ENCODE data around the gene ERFE.
A peak's percentile ranks its signal among the peaks of the same experiment; 100 is the strongest.

The ERFE gene

GRCh38 chr2:238134393-238134785 lies 24.4 kb upstream of the ERFE start:
- no peak overlapping the region for H2AFZ ChIP-seq (ENCODE audit: low read length)
- H3K27me3 ChIP-seq (ENCODE audit: control insufficient read depth in 3 of 3, insufficient read depth in 3 of 3, low read depth in 1 of 3, low read length in 3 of 3) = peaks cover 0 to 11% (median 0%) of the 10 kb centered on the region in 3 experiments
- peak overlapping the region; percentile 80 for H3K18ac ChIP-seq (ENCODE audit: low read length)
- H3K4me3 ChIP-seq (ENCODE audit: low read length in 2 of 2) = no peak overlapping the region
- H2BK120ac ChIP-seq (ENCODE audit: low read depth, low read length) = no peak overlapping the region
- DNase-seq (ENCODE audit: low spot score) = no peak
- H3K4ac ChIP-seq (ENCODE audit: low read length) = no peak overlapping the region
- no CpG with 5 or more reads among the region's 11 CpGs for WGBS, 2 donors (ENCODE audit: extremely low coverage in 2 of 2, insufficient read length in 2 of 2, insufficient replicate concordance in 1 of 2)
- no peaks in the 10 kb centered on the region for H3K36me3 ChIP-seq (replicated peaks in 1 of 2; ENCODE audit: control insufficient read depth in 2 of 2, insufficient read depth in 2 of 2, low read length in 2 of 2)
- peak overlapping the region; percentile 63 for H2AK5ac ChIP-seq (ENCODE audit: low read depth, low read length)
- no peak overlapping the region for H3K27ac ChIP-seq (replicated peaks; ENCODE audit: low read length)
- no peak overlapping the region for H2BK12ac ChIP-seq (ENCODE audit: low read length)
- H4K91ac ChIP-seq (ENCODE audit: low read depth, low read length, poor library complexity) = no peak overlapping the region
- no peak overlapping the region for H3K4me2 ChIP-seq (ENCODE audit: insufficient read depth, low read length, poor library complexity, severe bottlenecking)
- peak overlapping the region; percentile 38 for H3K14ac ChIP-seq (ENCODE audit: low read length)
- peaks cover 6% of the 10 kb centered on the region for H3K79me1 ChIP-seq (ENCODE audit: low read depth, low read length)
- no peak overlapping the region for H3K9ac ChIP-seq (ENCODE audit: low read depth, low read length, poor library complexity)
- H2BK5ac ChIP-seq (ENCODE audit: low read length) = peak overlapping the region; percentile 66
- peak overlapping the region; percentile 49 for H2BK15ac ChIP-seq (ENCODE audit: low read length)
- H4K8ac ChIP-seq (ENCODE audit: low read depth, low read length) = no peak overlapping the region
- peaks cover 8 to 11% of the 10 kb centered on the region in 2 donors for H3K4me1 ChIP-seq (ENCODE audit: control insufficient read depth in 2 of 2, insufficient read depth in 1 of 2, low read depth in 1 of 2, low read length in 2 of 2)
- no peak overlapping the region for H3K23ac ChIP-seq (ENCODE audit: low read depth, low read length, poor library complexity)
- H3K9me3 ChIP-seq (replicated peaks in 1 of 2; ENCODE audit: control insufficient read depth in 2 of 2, insufficient read depth in 1 of 2, low read depth in 1 of 2, low read length in 2 of 2) = no peaks in the 10 kb centered on the region

GRCh38 chr2:238135601-238136150 lies 23.1 kb upstream of the ERFE start:
- WGBS, 2 donors (ENCODE audit: extremely low coverage in 2 of 2, insufficient read length in 2 of 2, insufficient replicate concordance in 1 of 2) = no CpG with 5 or more reads among the region's 15 CpGs
- Histone ChIP-seq H3K4me2 (ENCODE audit: insufficient read depth, low read length, poor library complexity, severe bottlenecking) (no peak overlapping the region), H2AK5ac (ENCODE audit: low read depth, low read length) (no peak overlapping the region)

GRCh38 chr2:238136820-238137537 lies 21.8 kb upstream of the ERFE start:
- WGBS, 2 donors (ENCODE audit: extremely low coverage in 2 of 2, insufficient read length in 2 of 2, insufficient replicate concordance in 1 of 2) = no CpG with 5 or more reads among the region's 14 CpGs
- Histone ChIP-seq H3K9ac (ENCODE audit: low read depth, low read length, poor library complexity) (no peak overlapping the region), H3K27me3 (ENCODE audit: control insufficient read depth in 3 of 3, insufficient read depth in 3 of 3, low read depth in 1 of 3, low read length in 3 of 3) (peaks cover 0 to 19% (median 0%) of the 10 kb centered on the region in 3 experiments), H3K14ac (ENCODE audit: low read length) (no peak overlapping the region), H3K23ac (ENCODE audit: low read depth, low read length, poor library complexity) (no peak overlapping the region), H3K79me1 (ENCODE audit: low read depth, low read length) (peaks cover 7% of the 10 kb centered on the region), H3K4me1 (ENCODE audit: control insufficient read depth in 2 of 2, insufficient read depth in 1 of 2, low read depth in 1 of 2, low read length in 2 of 2) (peaks cover 8 to 13% of the 10 kb centered on the region in 2 donors), H3K4me3 (ENCODE audit: low read length in 2 of 2) (no peak overlapping the region), H3K27ac (replicated peaks; ENCODE audit: low read length) (no peak overlapping the region), H2BK5ac (ENCODE audit: low read length) (no peak overlapping the region), H2AFZ (ENCODE audit: low read length) (no peak overlapping the region), H3K36me3 (replicated peaks in 1 of 2; ENCODE audit: control insufficient read depth in 2 of 2, insufficient read depth in 2 of 2, low read length in 2 of 2) (no peaks in the 10 kb centered on the region), H2BK12ac (ENCODE audit: low read length) (no peak overlapping the region), H3K4ac (ENCODE audit: low read length) (no peak overlapping the region), H4K91ac (ENCODE audit: low read depth, low read length, poor library complexity) (no peak overlapping the region), H3K9me3 (replicated peaks in 1 of 2; ENCODE audit: control insufficient read depth in 2 of 2, insufficient read depth in 1 of 2, low read depth in 1 of 2, low read length in 2 of 2) (no peaks in the 10 kb centered on the region), H4K8ac (ENCODE audit: low read depth, low read length) (peak overlapping the region; percentile 23), H2AK5ac (ENCODE audit: low read depth, low read length) (no peak overlapping the region), H3K18ac (ENCODE audit: low read length) (peak overlapping the region; percentile 52), H2BK120ac (ENCODE audit: low read depth, low read length) (peak overlapping the region; percentile 1), H3K4me2 (ENCODE audit: insufficient read depth, low read length, poor library complexity, severe bottlenecking) (no peak overlapping the region), H2BK15ac (ENCODE audit: low read length) (no peak overlapping the region)
- DNase-seq (ENCODE audit: low spot score) = no peak

More at GRCh38 chr2:238135601-238136150, 23.1 kb upstream of the ERFE start:
- Histone ChIP-seq H3K9ac (ENCODE audit: low read depth, low read length, poor library complexity) (no peak overlapping the region), H2AFZ (ENCODE audit: low read length) (no peak overlapping the region), H3K9me3 (replicated peaks in 1 of 2; ENCODE audit: control insufficient read depth in 2 of 2, insufficient read depth in 1 of 2, low read depth in 1 of 2, low read length in 2 of 2) (no peaks in the 10 kb centered on the region), H2BK5ac (ENCODE audit: low read length) (no peak overlapping the region), H3K23ac (ENCODE audit: low read depth, low read length, poor library complexity) (no peak overlapping the region), H2BK15ac (ENCODE audit: low read length) (no peak overlapping the region), H3K27ac (replicated peaks; ENCODE audit: low read length) (no peak overlapping the region), H4K8ac (ENCODE audit: low read depth, low read length) (no peak overlapping the region), H3K27me3 (ENCODE audit: control insufficient read depth in 3 of 3, insufficient read depth in 3 of 3, low read depth in 1 of 3, low read length in 3 of 3) (peaks cover 0 to 11% (median 0%) of the 10 kb centered on the region in 3 experiments), H4K91ac (ENCODE audit: low read depth, low read length, poor library complexity) (peak overlapping the region; percentile 79), H2BK120ac (ENCODE audit: low read depth, low read length) (no peak overlapping the region), H3K14ac (ENCODE audit: low read length) (no peak overlapping the region), H3K4me1 (ENCODE audit: control insufficient read depth in 2 of 2, insufficient read depth in 1 of 2, low read depth in 1 of 2, low read length in 2 of 2) (peaks cover 8 to 13% of the 10 kb centered on the region in 2 donors), H2BK12ac (ENCODE audit: low read length) (no peak overlapping the region), H3K79me1 (ENCODE audit: low read depth, low read length) (peaks cover 6% of the 10 kb centered on the region), H3K36me3 (replicated peaks in 1 of 2; ENCODE audit: control insufficient read depth in 2 of 2, insufficient read depth in 2 of 2, low read length in 2 of 2) (no peaks in the 10 kb centered on the region), H3K4ac (ENCODE audit: low read length) (no peak overlapping the region), H3K18ac (ENCODE audit: low read length) (no peak overlapping the region), H3K4me3 (ENCODE audit: low read length in 2 of 2) (no peak overlapping the region)
- no peak for DNase-seq (ENCODE audit: low spot score)

GRCh38 chr2:238137885-238138284 lies 20.9 kb upstream of the ERFE start:
- Histone ChIP-seq H3K79me1 (ENCODE audit: low read depth, low read length) (peaks cover 7% of the 10 kb centered on the region), H3K4me2 (ENCODE audit: insufficient read depth, low read length, poor library complexity, severe bottlenecking) (no peak overlapping the region), H3K9ac (ENCODE audit: low read depth, low read length, poor library complexity) (no peak overlapping the region), H3K14ac (ENCODE audit: low read length) (no peak overlapping the region), H4K91ac (ENCODE audit: low read depth, low read length, poor library complexity) (no peak overlapping the region), H3K9me3 (replicated peaks in 1 of 2; ENCODE audit: control insufficient read depth in 2 of 2, insufficient read depth in 1 of 2, low read depth in 1 of 2, low read length in 2 of 2) (no peaks in the 10 kb centered on the region), H3K4ac (ENCODE audit: low read length) (no peak overlapping the region), H3K27me3 (ENCODE audit: control insufficient read depth in 3 of 3, insufficient read depth in 3 of 3, low read depth in 1 of 3, low read length in 3 of 3) (peaks cover 0 to 19% (median 0%) of the 10 kb centered on the region in 3 experiments), H3K4me1 (ENCODE audit: control insufficient read depth in 2 of 2, insufficient read depth in 1 of 2, low read depth in 1 of 2, low read length in 2 of 2) (peaks cover 9 to 14% of the 10 kb centered on the region in 2 donors), H3K36me3 (replicated peaks in 1 of 2; ENCODE audit: control insufficient read depth in 2 of 2, insufficient read depth in 2 of 2, low read length in 2 of 2) (no peaks in the 10 kb centered on the region), H3K27ac (replicated peaks; ENCODE audit: low read length) (no peak overlapping the region), H2BK12ac (ENCODE audit: low read length) (no peak overlapping the region), H2BK15ac (ENCODE audit: low read length) (peak overlapping the region; percentile 71), H2AK5ac (ENCODE audit: low read depth, low read length) (peak overlapping the region; percentile 99), H2BK120ac (ENCODE audit: low read depth, low read length) (peak overlapping the region; percentile 72), H3K23ac (ENCODE audit: low read depth, low read length, poor library complexity) (no peak overlapping the region), H2BK5ac (ENCODE audit: low read length) (peak overlapping the region; percentile 90), H4K8ac (ENCODE audit: low read depth, low read length) (no peak overlapping the region), H2AFZ (ENCODE audit: low read length) (no peak overlapping the region), H3K18ac (ENCODE audit: low read length) (peak overlapping the region; percentile 92), H3K4me3 (ENCODE audit: low read length in 2 of 2) (peak overlapping the region in 1 of 2 donors; percentile 34)
- WGBS, 2 donors (ENCODE audit: extremely low coverage in 2 of 2, insufficient read length in 2 of 2, insufficient replicate concordance in 1 of 2) = no CpG with 5 or more reads among the region's 13 CpGs
- DNase-seq (ENCODE audit: low spot score) = no peak
